HUES64 (cell line): ENCODE measurements around the gene PAN3.

Experiments used
- H3K27ac ChIP-seq: 2 replicates; pipeline ENCODE4 v1.7.0; 2013; ENCODE audit warnings: low read depth, low read length, inconsistent platforms
- H3K27me3 ChIP-seq: 2 replicates; pipeline ENCODE4 v1.6.1; 2013; ENCODE audit warnings: mild to moderate bottlenecking, low read length; ENCODE audit not compliant: insufficient read depth
- H3K36me3 ChIP-seq: 2 replicates; pipeline ENCODE4 v1.6.1; 2013; ENCODE audit warnings: mild to moderate bottlenecking, low read length; ENCODE audit not compliant: insufficient read depth
- H3K4me1 ChIP-seq: 2 replicates; pipeline ENCODE4 v1.6.1; 2013; ENCODE audit warnings: mild to moderate bottlenecking, low read length, moderate library complexity; ENCODE audit not compliant: insufficient read depth
- H3K4me3 ChIP-seq: 2 replicates; pipeline ENCODE4 v1.5.1; 2013; ENCODE audit warnings: mild to moderate bottlenecking, low read length, moderate library complexity
- H3K9ac ChIP-seq: 2 replicates; pipeline ENCODE4 v1.6.1; 2013; ENCODE audit warnings: mild to moderate bottlenecking, low read depth, low read length
- H3K9me3 ChIP-seq: 2 replicates; pipeline ENCODE4 v1.6.1; 2013; ENCODE audit warnings: low read depth, low read length; ENCODE audit not compliant: insufficient read depth
- WGBS: fragments of 150-250, 120-280 bp; methylation state at CpG from one replicate; pipeline ENCODE4 v1.1.7; 2013; ENCODE audit warnings: missing lambda C conversion rate; 5-methylcytosine and 5-hydroxymethylcytosine counted together

PAN3 gene

GRCh38 chr13:28321756-28322155 is 183.4 kb downstream of the PAN3 start:
- H3K9me3 ChIP-seq, result no peaks in the 10 kb centered on the region
- H3K4me3 ChIP-seq, result no peak overlapping the region
- H3K27ac ChIP-seq, result no peak overlapping the region
- peaks cover 6% of the 10 kb centered on the region; the same call in 1 of the 2 replicates for H3K36me3 ChIP-seq
- 97% methylated on average over 2 of the region's 2 CpGs for WGBS
- H3K9ac ChIP-seq, result no peak overlapping the region
- no peaks in the 10 kb centered on the region for H3K27me3 ChIP-seq
- H3K4me1 ChIP-seq, result no peaks in the 10 kb centered on the region

- Histone ChIP-seq H3K4me1 (peaks cover 3% of the 10 kb centered on the region; the same call in 1 of the 2 replicates), H3K9me3 (no peaks in the 10 kb centered on the region), H3K27ac (no peak overlapping the region), H3K4me3 (no peak overlapping the region), H3K9ac (no peak overlapping the region), H3K27me3 (no peaks in the 10 kb centered on the region), H3K36me3 (peaks cover 6% of the 10 kb centered on the region; the same call in 1 of the 2 replicates)
- 94% methylated on average over 8 of the region's 11 CpGs for WGBS
Observed at GRCh38 chr13:28322256-28322905, 184.0 kb downstream of the PAN3 start.

- Histone ChIP-seq H3K4me1 (peaks cover 12% of the 10 kb centered on the region; the same call in 1 of the 2 replicates), H3K9me3 (no peaks in the 10 kb centered on the region), H3K27me3 (no peaks in the 10 kb centered on the region), H3K4me3 (no peak overlapping the region), H3K36me3 (peaks cover 11% of the 10 kb centered on the region; the same call in 1 of the 2 replicates), H3K27ac (no peak overlapping the region), H3K9ac (no peak overlapping the region)
- 53% methylated on average over 4 of the region's 4 CpGs for WGBS
Observed at GRCh38 chr13:28324181-28324789, 185.9 kb downstream of the PAN3 start.

- Histone ChIP-seq H3K9me3 (no peaks in the 10 kb centered on the region), H3K4me3 (no peak overlapping the region), H3K4me1 (peaks cover 12% of the 10 kb centered on the region; the same call in 1 of the 2 replicates), H3K27ac (no peak overlapping the region), H3K9ac (no peak overlapping the region), H3K36me3 (peaks cover 9% of the 10 kb centered on the region; the same call in 1 of the 2 replicates), H3K27me3 (no peaks in the 10 kb centered on the region)
- WGBS, result 91% methylated on average over 2 of the region's 2 CpGs
Observed at GRCh38 chr13:28325022-28325421, 186.7 kb downstream of the PAN3 start.

GRCh38 chr13:28326056-28326455 is 187.7 kb downstream of the PAN3 start:
- no peak overlapping the region for H3K4me3 ChIP-seq
- no peak overlapping the region for H3K9ac ChIP-seq
- H3K27me3 ChIP-seq, result no peaks in the 10 kb centered on the region
- WGBS, result 100% methylated on average over 2 of the region's 2 CpGs
- H3K9me3 ChIP-seq, result no peaks in the 10 kb centered on the region
- H3K27ac ChIP-seq, result no peak overlapping the region
- H3K4me1 ChIP-seq, result peaks cover 12% of the 10 kb centered on the region; the same call in 1 of the 2 replicates
- peaks cover 7% of the 10 kb centered on the region; the same call in 1 of the 2 replicates for H3K36me3 ChIP-seq

- Histone ChIP-seq H3K27ac (no peak overlapping the region), H3K9ac (no peak overlapping the region), H3K4me3 (no peak overlapping the region), H3K4me1 (peaks cover 12% of the 10 kb centered on the region; the same call in 1 of the 2 replicates), H3K27me3 (no peaks in the 10 kb centered on the region), H3K36me3 (peaks cover 7% of the 10 kb centered on the region; the same call in 1 of the 2 replicates), H3K9me3 (no peaks in the 10 kb centered on the region)
- WGBS, result 89% methylated on average over 13 of the region's 14 CpGs
Observed at GRCh38 chr13:28327373-28328270, 189.3 kb downstream of the PAN3 start.

- H3K27me3 ChIP-seq, result no peaks in the 10 kb centered on the region
- H3K4me1 ChIP-seq, result peaks cover 12% of the 10 kb centered on the region; the same call in 1 of the 2 replicates
- no peak overlapping the region for H3K27ac ChIP-seq
- H3K4me3 ChIP-seq, result no peak overlapping the region
- H3K36me3 ChIP-seq, result peaks cover 13% of the 10 kb centered on the region; the same call in 1 of the 2 replicates
- WGBS, result 94% methylated on average over 8 of the region's 8 CpGs
- no peak overlapping the region for H3K9ac ChIP-seq
- no peaks in the 10 kb centered on the region for H3K9me3 ChIP-seq
Observed at GRCh38 chr13:28328271-28328607, 189.9 kb downstream of the PAN3 start.

- Histone ChIP-seq H3K4me1 (peaks cover 12% of the 10 kb centered on the region; the same call in 1 of the 2 replicates), H3K27me3 (no peaks in the 10 kb centered on the region), H3K9me3 (no peaks in the 10 kb centered on the region), H3K9ac (no peak overlapping the region), H3K36me3 (peaks cover 22% of the 10 kb centered on the region), H3K4me3 (no peak overlapping the region), H3K27ac (no peak overlapping the region)
- WGBS, result 89% methylated on average over 14 of the region's 17 CpGs
Observed at GRCh38 chr13:28329395-28330158, 191.2 kb downstream of the PAN3 start.

GRCh38 chr13:28333204-28333881 is 195.0 kb downstream of the PAN3 start:
- Histone ChIP-seq H3K27ac (no peak overlapping the region), H3K9me3 (no peaks in the 10 kb centered on the region), H3K9ac (no peak overlapping the region), H3K27me3 (no peaks in the 10 kb centered on the region), H3K4me3 (no peak overlapping the region), H3K4me1 (peaks cover 4% of the 10 kb centered on the region; the same call in 1 of the 2 replicates), H3K36me3 (peaks cover 28% of the 10 kb centered on the region)
- WGBS, result 89% methylated on average over 2 of the region's 2 CpGs

- WGBS, result 93% methylated on average over 3 of the region's 3 CpGs
- H3K9ac ChIP-seq, result no peak overlapping the region
- peaks cover 29% of the 10 kb centered on the region for H3K36me3 ChIP-seq
- no peak overlapping the region for H3K4me3 ChIP-seq
- peaks cover 4% of the 10 kb centered on the region; the same call in 1 of the 2 replicates for H3K4me1 ChIP-seq
- H3K27me3 ChIP-seq, result no peaks in the 10 kb centered on the region
- H3K27ac ChIP-seq, result no peak overlapping the region
- no peaks in the 10 kb centered on the region for H3K9me3 ChIP-seq
Observed at GRCh38 chr13:28336193-28336657, 197.9 kb downstream of the PAN3 start.
